Nephron progenitor cell (in vitro differentiated cells): ENCODE data around the gene PGBD5.

Source experiments
- DNase-seq: peaks from one replicate; pipeline ENCODE4 v3.0.0; 2021
- H3K27ac Mint-ChIP-seq: 2 replicates; pipeline ENCODE4 v1.8.0; 2021; ENCODE audit warnings: mild to moderate bottlenecking, moderate library complexity, mixed read lengths
- H3K27me3 Mint-ChIP-seq: 2 replicates; pipeline ENCODE4 v1.8.0; 2021; ENCODE audit warnings: mild to moderate bottlenecking, low read depth, mixed read lengths; ENCODE audit not compliant: poor library complexity
- H3K36me3 Mint-ChIP-seq: 2 replicates; pipeline ENCODE4 v1.8.0; 2021; ENCODE audit warnings: low read depth, mixed read lengths
- H3K4me1 Mint-ChIP-seq: 2 replicates; pipeline ENCODE4 v1.8.0; 2021; ENCODE audit warnings: mixed read lengths
- H3K4me3 Mint-ChIP-seq: 2 replicates; pipeline ENCODE4 v1.8.0; 2021; ENCODE audit warnings: mild to moderate bottlenecking, moderate library complexity, mixed read lengths
- H3K9me3 Mint-ChIP-seq: 2 replicates; pipeline ENCODE4 v1.8.0; 2021; ENCODE audit warnings: mild to moderate bottlenecking, moderate library complexity, mixed read lengths
- CTCF ChIP-seq: fragments of 200-600 bp; sonication (generic); IDR thresholded peaks from 2 replicates; pipeline ENCODE4 v1.5.0; 2021; ENCODE audit warnings: antibody characterized with exemption

PGBD5 gene

DNA sequence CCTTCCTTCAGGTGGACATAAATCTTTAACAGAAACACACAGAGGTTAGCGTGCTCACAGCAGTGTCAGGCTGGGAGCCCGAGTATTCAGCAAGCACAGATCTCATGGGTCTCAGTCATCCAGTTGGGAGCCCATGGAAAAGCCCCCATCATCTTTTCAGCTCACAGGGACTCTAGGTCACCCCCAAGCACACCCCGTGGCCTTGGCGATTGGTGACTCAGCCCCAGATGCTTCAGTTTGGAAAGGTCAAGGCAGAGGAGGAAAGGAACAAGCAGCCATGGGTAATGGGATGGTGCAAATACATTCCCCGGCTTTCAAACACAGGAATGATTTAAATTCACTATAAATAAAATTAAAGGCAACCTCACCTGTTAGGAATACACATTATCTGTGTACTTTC lies 88.9 kb downstream of the PGBD5 start:
- no peak for DNase-seq
- Mint-ChIP-seq H3K27ac (no peak overlapping the region), H3K4me1 (peaks cover 2% of the 10 kb centered on the region), H3K36me3 (no peaks in the 10 kb centered on the region), H3K9me3 (no peaks in the 10 kb centered on the region), H3K4me3 (no peak overlapping the region), H3K27me3 (peaks cover 15% of the 10 kb centered on the region)
- no peak for TF ChIP-seq CTCF

DNA sequence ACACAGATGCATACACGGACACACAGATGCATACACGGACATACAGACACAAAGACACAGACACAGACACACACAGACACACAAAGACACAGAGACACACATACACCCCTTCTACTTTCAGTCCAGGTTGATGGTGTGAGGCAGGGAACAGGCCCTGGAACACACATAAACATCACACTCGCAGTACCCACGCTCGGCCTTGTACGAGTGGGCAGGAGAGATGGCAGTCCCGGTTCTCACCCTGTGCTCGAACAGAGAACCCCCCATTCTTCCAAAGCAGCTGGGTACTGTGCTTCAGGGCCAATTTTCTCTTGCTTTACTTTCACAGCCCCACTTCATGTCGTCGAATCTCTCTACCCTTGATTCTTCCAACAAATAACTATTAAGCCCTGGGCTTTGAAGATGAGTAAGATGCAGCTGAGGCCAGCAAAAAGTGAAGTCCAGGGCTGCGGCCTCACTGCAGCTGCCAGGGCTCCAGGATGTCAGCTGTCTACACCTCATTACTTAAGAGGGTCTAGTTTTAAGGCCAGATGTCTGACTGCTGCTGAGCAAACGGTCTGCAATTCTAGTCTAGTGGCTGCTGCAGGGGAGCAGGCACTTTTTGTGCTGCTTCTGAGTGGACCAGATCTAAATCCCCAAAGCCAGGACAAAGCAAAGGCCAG lies 90.1 kb downstream of the PGBD5 start:
- no peak overlapping the region for H3K27ac Mint-ChIP-seq
- H3K9me3 Mint-ChIP-seq = no peaks in the 10 kb centered on the region
- DNase-seq = no peak
- H3K4me3 Mint-ChIP-seq = no peak overlapping the region
- H3K36me3 Mint-ChIP-seq = no peaks in the 10 kb centered on the region
- H3K4me1 Mint-ChIP-seq = peaks cover 7% of the 10 kb centered on the region
- peaks cover 20% of the 10 kb centered on the region for H3K27me3 Mint-ChIP-seq
- TF ChIP-seq CTCF = no peak

DNA sequence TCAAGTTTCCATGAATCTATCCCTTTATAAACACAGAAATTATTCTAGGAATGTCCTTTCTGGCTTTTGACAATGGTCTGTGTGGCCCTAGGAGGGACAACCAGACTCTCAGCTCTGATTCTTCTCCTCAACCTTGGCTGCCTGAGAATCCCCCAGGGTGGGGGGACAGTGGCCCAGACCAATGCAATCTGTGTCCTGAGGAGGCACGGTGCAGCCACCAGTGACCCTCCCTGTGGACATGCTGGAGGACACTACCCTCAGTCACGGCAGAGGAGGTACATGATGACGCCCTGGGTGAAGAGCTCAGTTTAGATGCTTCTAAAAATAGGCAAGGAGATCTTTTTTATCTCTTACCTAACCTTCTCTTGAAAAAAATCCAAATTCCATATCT lies 91.7 kb downstream of the PGBD5 start:
- peaks cover 23% of the 10 kb centered on the region for H3K27me3 Mint-ChIP-seq
- no peak for TF ChIP-seq CTCF
- H3K4me3 Mint-ChIP-seq = no peak overlapping the region
- DNase-seq = no peak
- peaks cover 7% of the 10 kb centered on the region for H3K4me1 Mint-ChIP-seq
- no peak overlapping the region for H3K27ac Mint-ChIP-seq
- no peaks in the 10 kb centered on the region for H3K36me3 Mint-ChIP-seq
- H3K9me3 Mint-ChIP-seq = no peaks in the 10 kb centered on the region

DNA sequence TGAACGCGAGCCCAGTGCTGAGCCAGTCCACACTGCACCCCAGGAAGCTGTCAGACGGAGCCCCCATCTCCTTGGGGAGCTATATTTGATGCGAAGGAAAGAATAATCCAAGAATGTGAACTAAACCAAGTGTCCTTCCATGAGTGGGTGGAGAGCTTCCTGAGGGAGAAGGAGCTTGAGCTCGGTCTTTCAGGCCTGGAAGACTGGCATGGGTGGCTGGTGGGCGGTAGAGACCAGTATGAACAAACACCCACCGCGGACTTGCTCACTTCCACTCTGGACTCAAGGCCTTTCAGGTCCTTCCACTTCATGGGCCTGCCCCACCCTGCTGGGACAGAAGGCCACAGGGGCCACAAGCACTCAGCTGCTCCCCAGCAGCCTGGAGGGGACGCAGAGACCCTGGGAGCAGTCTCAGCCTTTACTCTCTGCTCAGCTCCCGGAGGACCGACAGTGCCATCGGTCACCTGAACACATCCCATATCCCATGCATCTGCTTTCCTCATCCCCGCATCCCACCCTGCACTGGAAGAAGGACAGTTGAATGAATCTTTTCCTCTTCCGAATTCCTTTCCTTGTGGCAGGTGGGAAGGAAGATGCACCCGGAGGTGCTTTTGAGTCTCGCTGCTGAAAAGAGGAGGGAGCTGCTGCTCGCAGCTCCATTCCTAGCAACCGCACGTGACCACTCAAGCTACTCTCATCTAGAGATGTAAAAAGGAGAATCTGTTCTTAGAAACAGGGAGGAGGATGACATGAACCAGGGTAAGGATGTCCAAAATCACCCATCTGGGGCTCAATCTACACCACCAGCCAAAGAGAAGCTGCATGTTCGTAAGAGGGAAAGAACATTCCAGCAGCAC lies 92.3 kb downstream of the PGBD5 start:
- H3K27me3 Mint-ChIP-seq = peaks cover 23% of the 10 kb centered on the region
- DNase-seq = no peak
- H3K36me3 Mint-ChIP-seq = no peaks in the 10 kb centered on the region
- H3K27ac Mint-ChIP-seq = no peak overlapping the region
- peak overlapping the region; percentile 13 for H3K4me3 Mint-ChIP-seq
- H3K9me3 Mint-ChIP-seq = no peaks in the 10 kb centered on the region
- H3K4me1 Mint-ChIP-seq = peaks cover 7% of the 10 kb centered on the region
- TF ChIP-seq CTCF = no peak

DNA sequence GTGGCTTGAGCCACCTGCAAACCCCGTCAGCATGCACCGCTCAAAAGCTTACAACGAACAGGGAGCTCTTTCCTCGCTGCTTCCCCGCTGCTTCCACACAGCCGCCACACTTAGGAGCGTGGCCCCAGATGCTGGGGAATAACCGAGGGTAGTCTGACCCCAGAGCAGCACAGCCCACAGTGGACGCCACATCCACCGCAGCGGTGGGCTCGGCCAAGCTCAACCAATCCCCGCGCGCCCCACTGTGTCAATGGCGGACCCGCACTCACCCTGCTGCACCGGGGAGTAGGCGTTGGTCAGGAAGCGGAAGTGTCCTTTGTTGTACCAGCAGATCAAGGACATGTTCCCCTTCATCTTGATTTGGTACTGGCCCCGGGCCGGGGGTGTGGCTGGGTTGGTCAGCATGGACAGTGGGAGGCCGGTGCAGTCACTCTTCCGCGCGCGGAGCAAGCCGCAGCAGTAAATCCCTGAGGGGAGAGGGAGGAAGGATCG lies 93.5 kb downstream of the PGBD5 start:
- Mint-ChIP-seq H3K9me3 (no peaks in the 10 kb centered on the region), H3K27ac (no peak overlapping the region), H3K4me1 (peaks cover 7% of the 10 kb centered on the region), H3K36me3 (no peaks in the 10 kb centered on the region), H3K27me3 (peaks cover 23% of the 10 kb centered on the region), H3K4me3 (peak overlapping the region; percentile 80)
- DNase-seq = peak; percentile 68
- no peak for TF ChIP-seq CTCF
